Mucosa of descending colon (tissue), 3 donors: ENCODE measurements around the gene CPSF3. TPM values are rescaled to one million over a fixed set of nuclear protein-coding genes. Genes with fewer than 3 reads are reported as not detected.

Experiments used
- ATAC-seq: fragments of 200-7000 bp; cut with Tn5 transposase; one replicate; pipeline ENCODE4 v1.9.1; 2020; ENCODE audit warnings: mild to moderate bottlenecking, moderate library complexity
- DNase-seq, 3 donors: peaks; one replicate each; pipeline ENCODE4 v3.0.0-alpha.2; 2020
- H3K36me3 ChIP-seq: fragments of 200-600 bp; one replicate; pipeline ENCODE4 v1.8.0; 2021; ENCODE audit warnings: low read depth, mild to moderate bottlenecking
- H3K4me1 ChIP-seq: fragments of 200-600 bp; one replicate; pipeline ENCODE4 v1.8.0; 2021; ENCODE audit warnings: low read depth, mild to moderate bottlenecking
- H3K4me3 ChIP-seq: fragments of 200-600 bp; one replicate; pipeline ENCODE4 v1.8.0; 2021; ENCODE audit warnings: mild to moderate bottlenecking
- H3K9me3 ChIP-seq: fragments of 200-600 bp; one replicate; pipeline ENCODE4 v1.8.0; 2021; ENCODE audit warnings: mild to moderate bottlenecking
- intact Hi-C, 2 donors: fragments of 100-400 bp; cut with DNase I in 1 of 2; cut with micrococcal nuclease in 1 of 2; formaldehyde crosslinking; loops; one replicate each; pipeline versions ENCODE4 v1.11.0 to v1.11.1; 2022; cut with DNase I, micrococcal nuclease
- total RNA-seq, 3 donors: library from RNA; stranded (reverse); fragmentation: NEBNext Ultra II Directional in 2 of 3; extraction: Animal tissue kit (Norgen Biotek cat#: 25700) in 2 of 3; gene quantifications; one replicate each; pipeline versions ENCODE4 v1.2.1 to v1.2.4, GENCODE V29; 2021 to 2023
- TF ChIP-seq, protein P1 (sequence below): fragments of 200-600 bp; IDR thresholded peaks from one replicate; pipeline ENCODE4 v1.8.0; 2022; ENCODE audit warnings: antibody characterized with exemption, mild to moderate bottlenecking
- donor health status: DM: no; HTN: no; CAD: no; lungs with moderate emphysema.
- donor health status: DM: no; HTN: no; CAD: no.
- donor health status: DM: no; HTN: yes; CAD: no.

Gene CPSF3
- total RNA-seq, 3 donors from 2014 or later = 20.0 to 26.2 (median 20.9) TPM

- H3K9me3 ChIP-seq = no peaks in the 10 kb centered on the region
- intact Hi-C loops = no loop called here
- no peaks in the 10 kb centered on the region for H3K36me3 ChIP-seq
- no peaks in the 10 kb centered on the region for H3K4me1 ChIP-seq
- H3K4me3 ChIP-seq = no peak overlapping the region
- TF ChIP-seq, protein P1, sequence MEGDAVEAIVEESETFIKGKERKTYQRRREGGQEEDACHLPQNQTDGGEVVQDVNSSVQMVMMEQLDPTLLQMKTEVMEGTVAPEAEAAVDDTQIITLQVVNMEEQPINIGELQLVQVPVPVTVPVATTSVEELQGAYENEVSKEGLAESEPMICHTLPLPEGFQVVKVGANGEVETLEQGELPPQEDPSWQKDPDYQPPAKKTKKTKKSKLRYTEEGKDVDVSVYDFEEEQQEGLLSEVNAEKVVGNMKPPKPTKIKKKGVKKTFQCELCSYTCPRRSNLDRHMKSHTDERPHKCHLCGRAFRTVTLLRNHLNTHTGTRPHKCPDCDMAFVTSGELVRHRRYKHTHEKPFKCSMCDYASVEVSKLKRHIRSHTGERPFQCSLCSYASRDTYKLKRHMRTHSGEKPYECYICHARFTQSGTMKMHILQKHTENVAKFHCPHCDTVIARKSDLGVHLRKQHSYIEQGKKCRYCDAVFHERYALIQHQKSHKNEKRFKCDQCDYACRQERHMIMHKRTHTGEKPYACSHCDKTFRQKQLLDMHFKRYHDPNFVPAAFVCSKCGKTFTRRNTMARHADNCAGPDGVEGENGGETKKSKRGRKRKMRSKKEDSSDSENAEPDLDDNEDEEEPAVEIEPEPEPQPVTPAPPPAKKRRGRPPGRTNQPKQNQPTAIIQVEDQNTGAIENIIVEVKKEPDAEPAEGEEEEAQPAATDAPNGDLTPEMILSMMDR = no peak
- ATAC-seq (no peak), DNase-seq (no peak)
Measured at GRCh38 chr2:9465170-9465569, 41.7 kb downstream of the CPSF3 start.

DNA sequence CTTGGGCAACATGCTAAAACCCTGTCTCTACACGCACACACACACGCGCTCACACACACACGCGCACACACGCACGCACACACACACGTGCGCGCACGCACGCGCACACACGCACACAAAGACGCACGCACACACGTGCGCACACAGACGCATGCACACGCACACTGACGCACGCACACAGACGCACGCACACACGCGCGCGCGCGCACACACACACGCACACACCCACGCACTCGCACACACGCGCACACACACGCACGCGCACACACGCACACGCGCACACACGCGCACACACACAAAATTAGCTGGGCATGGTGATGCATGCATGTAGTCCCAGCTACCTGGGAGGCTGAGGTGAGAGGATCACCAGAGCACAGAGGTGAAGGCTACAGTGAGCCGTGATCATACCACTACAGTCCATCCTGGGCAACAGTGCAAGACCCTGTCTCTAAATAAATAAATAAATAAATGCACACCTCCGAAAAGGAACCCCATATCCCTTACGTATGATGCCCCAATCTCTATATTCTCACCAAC lies 42.8 kb downstream of the CPSF3 start:
- TF ChIP-seq, protein P1 = no peak
- intact Hi-C loops = no loop called here
- ATAC-seq = no peak

DNA sequence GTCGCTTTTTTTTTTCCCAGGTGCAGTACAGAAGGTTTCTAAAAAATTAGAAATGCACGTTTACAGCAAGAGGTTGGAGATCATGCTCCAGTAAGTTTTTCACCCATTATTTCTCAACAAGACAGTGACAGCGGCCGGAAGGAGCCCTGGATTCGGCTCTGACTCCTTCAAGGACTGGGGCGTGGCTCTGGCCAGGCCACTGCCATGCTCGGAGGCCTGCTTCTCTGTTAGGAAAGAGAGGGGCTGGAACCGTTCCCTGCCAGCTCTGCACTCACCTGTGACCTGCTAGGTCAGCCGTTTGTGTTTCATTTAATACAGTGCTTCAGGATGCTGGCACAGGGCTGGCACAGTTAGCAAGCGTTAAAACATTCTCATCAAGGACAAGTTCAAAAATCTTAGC lies 44.2 kb downstream of the CPSF3 start:
- H3K4me1 ChIP-seq = no peaks in the 10 kb centered on the region
- intact Hi-C loops = no loop called here
- TF ChIP-seq, protein P1 = no peak
- H3K36me3 ChIP-seq = no peaks in the 10 kb centered on the region
- no peak overlapping the region for H3K4me3 ChIP-seq
- DNase-seq (no peak), ATAC-seq (no peak)
- no peaks in the 10 kb centered on the region for H3K9me3 ChIP-seq

More for the DNA sequence above, 42.8 kb downstream of the CPSF3 start:
- no peaks in the 10 kb centered on the region for H3K36me3 ChIP-seq
- H3K4me3 ChIP-seq = no peak overlapping the region
- DNase-seq = no peak
- no peaks in the 10 kb centered on the region for H3K4me1 ChIP-seq
- H3K9me3 ChIP-seq = no peaks in the 10 kb centered on the region

- Histone ChIP-seq H3K4me1 (peaks cover 17% of the 10 kb centered on the region), H3K36me3 (no peaks in the 10 kb centered on the region), H3K4me3 (no peak overlapping the region), H3K9me3 (no peaks in the 10 kb centered on the region)
- DNase-seq = no peak
- ATAC-seq = no peak
- TF ChIP-seq, protein P1 = no peak
- intact Hi-C loops = no loop called here
Measured at GRCh38 chr2:9471206-9471605, 47.8 kb downstream of the CPSF3 start.

- no peak overlapping the region for H3K4me3 ChIP-seq
- no peaks in the 10 kb centered on the region for H3K36me3 ChIP-seq
- ATAC-seq (no peak), DNase-seq (no peak)
- H3K9me3 ChIP-seq = no peaks in the 10 kb centered on the region
- H3K4me1 ChIP-seq = peaks cover 19% of the 10 kb centered on the region
- TF ChIP-seq, protein P1 = no peak
- intact Hi-C loops = no loop called here
Measured at GRCh38 chr2:9472511-9472910, 49.1 kb downstream of the CPSF3 start.
